ENCODE results near the gene C11orf65.

The C11orf65 gene

DNA sequence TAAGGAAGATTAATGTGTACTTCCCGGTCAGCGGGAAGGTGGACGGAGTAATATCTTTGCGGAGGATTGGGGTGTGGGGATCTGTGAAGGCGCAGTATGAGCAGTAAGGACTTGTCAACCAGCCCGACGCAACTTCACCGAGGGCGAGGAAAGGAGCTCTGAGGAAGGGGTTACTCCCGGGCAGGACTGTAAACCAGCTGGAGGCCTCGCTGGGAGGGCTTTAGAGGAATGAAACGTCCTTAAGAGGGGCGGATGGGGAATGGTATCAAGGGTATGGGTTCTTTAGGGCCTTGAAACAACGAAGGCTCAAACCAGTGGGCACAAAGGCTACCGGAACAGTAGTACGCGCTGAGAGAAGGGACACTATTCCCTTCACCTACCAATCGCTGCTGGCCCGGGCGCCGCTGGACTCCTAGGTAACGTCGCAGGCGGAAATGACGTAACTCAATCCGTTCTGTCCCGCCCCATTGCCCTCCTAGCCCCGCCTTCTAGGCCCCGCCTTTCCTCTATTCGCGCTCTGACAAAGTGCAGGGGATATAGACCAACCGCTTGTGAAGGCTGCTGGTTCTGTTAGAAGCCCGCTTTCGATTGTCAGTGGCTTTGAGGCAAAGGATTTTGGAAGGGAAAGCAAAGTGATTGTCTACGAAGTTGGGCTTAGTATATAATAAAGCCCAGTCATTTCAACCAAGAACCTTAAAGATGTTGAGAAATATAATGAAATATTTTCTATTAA is at the start of gene C11orf65:
TSS of gene C11orf65 (minus strand) at position 439 of the 733 bp plus-strand sequence. CDS start 5,970 bp downstream, outside the sequence.
- DNase-seq (ENCODE audit: low spot score): peak; percentile 95

DNA sequence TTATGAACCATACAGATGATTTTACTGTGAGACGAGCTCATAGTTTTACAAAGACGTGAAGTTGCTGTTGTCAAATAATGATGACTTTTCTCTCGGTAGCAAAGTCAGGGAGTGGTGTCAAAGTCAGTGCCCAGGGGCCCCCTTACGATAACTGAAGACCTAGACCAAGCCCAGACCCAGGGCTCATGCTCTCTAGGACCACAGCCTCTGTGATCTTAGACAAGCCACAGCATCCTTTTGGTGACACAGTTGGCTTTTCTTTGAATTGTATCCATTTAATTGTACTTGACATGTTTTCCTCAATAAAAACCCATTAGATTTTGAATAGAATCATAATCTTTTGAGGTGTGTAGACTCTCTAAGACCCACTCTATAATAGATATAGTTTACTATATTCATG is 48.8 kb upstream of the C11orf65 start:
- DNase-seq (ENCODE audit: low spot score): no peak

DNA sequence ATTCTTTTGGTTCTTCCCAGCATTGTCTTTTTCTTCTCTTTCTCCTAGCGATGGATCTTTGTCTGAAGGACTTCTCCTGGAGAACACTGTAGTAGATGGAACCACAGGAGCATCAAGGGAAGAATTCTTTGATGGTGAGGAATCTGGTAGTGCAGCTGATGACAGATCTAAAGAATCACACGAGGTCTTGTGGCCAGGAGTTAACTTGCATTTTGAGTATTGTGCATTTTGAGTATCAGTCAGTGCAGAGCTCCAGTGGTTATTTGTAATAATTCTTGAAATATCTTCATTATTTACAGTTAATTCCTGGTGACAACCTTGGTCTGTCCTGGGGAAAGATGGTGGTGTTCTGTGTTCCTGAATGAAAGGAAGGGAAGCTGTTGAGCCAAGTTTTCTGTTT is 45.4 kb upstream of the C11orf65 start:
- DNase-seq (ENCODE audit: low spot score): no peak

DNA sequence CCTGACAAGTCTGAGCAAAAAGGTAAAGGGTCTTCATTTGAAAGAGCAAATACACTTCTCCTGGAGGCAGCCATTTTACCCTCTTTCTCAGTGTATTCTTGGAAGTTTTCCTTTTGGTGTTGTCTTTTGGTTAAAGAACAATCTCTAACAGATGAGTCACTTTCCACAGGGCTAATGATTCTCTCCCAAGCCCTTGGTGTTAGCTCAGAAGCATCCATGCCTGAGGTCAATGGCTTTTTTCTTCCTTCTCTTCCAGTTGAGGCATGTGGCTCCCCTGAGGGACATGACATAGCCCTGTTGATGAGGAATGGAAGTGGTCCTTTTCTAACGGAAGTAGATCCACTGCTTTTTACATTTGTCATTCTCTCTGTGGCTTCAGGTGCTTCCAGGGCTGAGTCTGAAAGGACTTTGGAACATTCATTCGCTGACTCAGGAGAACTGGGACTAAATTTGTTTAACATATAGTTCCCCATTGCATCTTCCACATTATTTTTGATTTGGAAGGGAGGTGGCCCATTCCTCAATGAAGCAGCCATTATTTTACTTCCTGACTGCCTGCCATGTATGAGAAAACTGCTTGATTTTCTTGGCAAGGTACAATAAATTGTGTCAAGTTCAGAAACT is 44.6 kb upstream of the C11orf65 start:
- DNase-seq (ENCODE audit: low spot score): no peak

GRCh38 chr11:108508653-108509593 is 41.6 kb upstream of the C11orf65 start:
- DNase-seq (ENCODE audit: low spot score): no peak

- DNase-seq (ENCODE audit: low spot score): no peak
Observed at GRCh38 chr11:108501396-108501795, 34.1 kb upstream of the C11orf65 start.

DNA sequence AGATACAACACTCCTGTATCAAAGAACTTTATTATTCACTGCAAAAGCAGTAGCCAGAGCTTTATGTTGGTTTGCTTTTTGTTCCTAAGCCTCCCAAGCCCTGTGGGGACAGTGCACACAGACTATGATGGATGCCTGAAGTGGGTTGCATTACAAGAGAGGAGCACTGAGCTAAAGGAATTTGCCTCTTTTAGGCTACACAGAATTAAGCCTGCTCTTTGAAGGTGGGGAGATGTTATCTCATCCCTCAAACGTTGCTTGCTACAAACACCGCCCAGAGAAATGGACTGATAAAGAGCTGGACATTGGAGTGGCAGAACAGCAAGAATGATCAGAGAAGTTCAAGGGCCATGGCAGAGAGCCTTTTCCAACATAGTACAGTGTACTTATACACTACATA is 33.4 kb upstream of the C11orf65 start:
- no peak for DNase-seq (ENCODE audit: low spot score)

DNA sequence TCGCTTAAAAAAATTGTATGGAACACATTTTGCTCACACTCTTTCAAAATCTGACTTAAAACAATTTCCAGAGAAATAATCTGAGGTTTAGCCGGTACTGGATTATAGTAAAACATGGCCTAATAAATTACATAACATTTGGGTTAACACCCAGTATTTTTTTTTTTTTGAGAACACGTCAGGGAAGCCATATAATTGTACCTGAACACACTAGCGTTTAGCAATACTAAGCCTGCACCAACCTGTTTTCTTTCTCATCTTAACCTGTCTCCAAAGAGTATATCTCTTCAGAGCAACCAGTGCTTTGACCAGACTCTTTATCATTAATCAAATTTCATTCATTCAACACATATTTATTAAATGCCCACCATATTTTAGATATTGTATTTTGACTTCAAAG is 32.8 kb upstream of the C11orf65 start:
- DNase-seq (ENCODE audit: low spot score): no peak

DNA sequence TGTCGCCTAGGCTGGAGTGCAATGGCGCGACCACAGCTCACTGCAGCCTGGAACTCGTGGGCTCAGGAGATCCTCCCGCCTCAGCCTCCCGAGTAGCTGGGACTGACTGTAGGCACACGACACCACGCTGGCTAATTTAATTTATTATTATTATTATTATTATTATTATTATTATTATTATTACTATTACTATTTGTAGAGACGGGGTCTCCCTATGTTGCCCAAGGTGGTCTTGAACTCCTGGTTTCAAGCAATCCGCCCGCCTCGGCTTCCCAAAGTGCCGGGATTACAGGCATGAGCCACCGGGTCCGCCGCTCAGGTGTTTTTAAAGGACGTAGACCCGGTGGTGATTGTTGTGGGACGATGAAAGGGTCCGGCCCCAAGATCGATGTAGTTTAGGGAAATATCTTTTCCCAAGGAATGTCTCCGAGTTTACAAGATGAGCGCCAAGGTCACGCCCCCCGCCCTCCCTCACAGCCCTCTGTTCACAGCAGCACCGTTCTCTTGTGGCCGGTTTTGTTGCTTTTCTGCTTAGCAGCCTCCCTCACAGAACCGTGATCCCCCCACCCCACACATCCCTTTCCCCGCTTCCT is 31.6 kb upstream of the C11orf65 start:
- no peak for DNase-seq (ENCODE audit: low spot score)

GRCh38 chr11:108498046-108498815 is 30.9 kb upstream of the C11orf65 start, which contains the start of gene POGLUT3:
Gene POGLUT3 (minus strand): TSS chr11:108498384. CDS start chr11:108498366, 18 bp downstream.
- DNase-seq (ENCODE audit: low spot score): peak; percentile 17

DNA sequence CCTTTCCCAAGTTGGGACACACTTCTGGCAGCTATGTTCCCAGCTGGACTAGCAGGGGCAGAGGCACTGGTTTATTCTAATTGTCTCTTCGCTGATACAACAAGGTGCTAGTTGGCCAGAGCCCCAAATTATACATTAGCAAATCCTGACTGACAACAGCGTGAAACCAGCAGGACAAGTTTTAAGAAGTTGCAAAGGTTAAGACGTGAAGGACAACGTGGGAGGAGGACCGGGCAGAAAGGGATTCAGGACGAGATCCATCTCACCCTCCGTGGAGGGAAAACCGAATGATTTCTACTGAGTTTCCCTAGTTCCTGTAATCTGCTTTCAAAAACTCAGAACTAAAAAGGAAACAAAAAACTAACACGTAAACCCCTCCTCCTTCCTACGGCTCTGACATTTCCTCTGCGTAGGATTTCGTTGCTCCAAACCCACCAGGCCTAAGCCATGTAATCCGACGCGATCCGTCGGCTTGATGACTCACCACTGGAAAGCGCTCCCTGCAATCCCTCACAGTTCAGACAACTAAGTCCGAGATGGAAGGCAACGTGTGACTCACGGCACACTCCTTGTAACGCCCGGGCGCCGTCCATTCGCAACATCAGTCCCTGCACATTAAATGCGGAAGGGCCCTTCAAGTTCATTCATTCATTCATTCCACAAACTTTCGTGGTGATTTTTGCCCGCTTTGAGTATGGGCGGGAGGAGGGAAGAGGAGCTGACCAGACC is 30.2 kb upstream of the C11orf65 start:
- peak; percentile 56 for DNase-seq (ENCODE audit: low spot score)

DNA sequence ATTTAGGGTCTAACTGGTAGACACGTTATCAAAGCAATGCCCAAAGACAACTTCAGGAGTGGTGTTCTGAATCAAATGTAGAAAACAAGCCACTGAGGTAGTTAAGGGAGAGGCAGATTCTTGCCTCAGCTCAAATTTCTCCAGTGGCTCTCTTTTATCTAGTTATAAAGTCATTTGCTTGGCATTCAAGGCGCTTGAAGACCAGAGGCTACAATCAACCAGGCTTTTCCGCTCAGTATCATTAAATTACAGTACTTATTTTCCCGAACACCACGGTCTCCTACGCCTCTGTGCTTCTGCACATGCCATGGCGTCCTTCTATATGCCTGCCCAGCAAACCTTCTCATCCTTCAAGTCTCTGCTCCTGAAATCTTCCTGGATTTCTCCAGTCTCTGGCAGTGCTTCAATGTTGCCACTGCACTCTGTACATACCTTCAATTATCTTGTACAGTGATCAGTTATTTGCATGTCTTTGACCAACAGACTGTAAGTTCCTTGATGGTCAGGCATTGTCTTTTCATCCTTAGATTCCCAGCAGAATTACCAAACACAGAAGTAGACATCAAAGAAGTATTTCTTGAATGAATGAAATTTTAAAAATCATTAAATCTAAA is 29.4 kb upstream of the C11orf65 start:
- DNase-seq (ENCODE audit: low spot score): no peak

DNA sequence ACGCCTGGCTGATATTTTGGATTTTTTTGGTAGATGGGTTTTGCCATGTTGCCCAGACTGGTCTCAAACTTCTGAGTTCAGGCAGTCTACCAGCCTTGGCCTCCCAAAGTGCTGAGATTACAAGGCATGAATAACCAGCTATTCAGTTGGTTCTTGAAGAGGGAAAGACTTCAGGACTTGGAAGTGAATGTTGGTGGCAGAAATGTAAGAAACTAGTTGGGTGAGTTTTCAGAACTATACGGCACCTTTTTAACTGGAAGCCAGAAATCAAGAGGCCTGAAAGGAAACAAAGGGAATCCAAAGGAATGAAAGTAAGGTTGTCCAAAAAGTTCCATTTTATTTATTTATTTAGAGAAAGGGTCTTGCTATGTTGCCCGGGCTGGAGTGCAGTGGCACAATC is 28.0 kb upstream of the C11orf65 start:
- DNase-seq (ENCODE audit: low spot score): no peak

- no peak for DNase-seq (ENCODE audit: low spot score)
Observed at GRCh38 chr11:108494182-108494581, 26.9 kb upstream of the C11orf65 start.

- no peak for DNase-seq (ENCODE audit: low spot score)
Observed at GRCh38 chr11:108491936-108492335, 24.6 kb upstream of the C11orf65 start.

- DNase-seq (ENCODE audit: low spot score): no peak
Observed at GRCh38 chr11:108486828-108487227, 19.5 kb upstream of the C11orf65 start.

DNA sequence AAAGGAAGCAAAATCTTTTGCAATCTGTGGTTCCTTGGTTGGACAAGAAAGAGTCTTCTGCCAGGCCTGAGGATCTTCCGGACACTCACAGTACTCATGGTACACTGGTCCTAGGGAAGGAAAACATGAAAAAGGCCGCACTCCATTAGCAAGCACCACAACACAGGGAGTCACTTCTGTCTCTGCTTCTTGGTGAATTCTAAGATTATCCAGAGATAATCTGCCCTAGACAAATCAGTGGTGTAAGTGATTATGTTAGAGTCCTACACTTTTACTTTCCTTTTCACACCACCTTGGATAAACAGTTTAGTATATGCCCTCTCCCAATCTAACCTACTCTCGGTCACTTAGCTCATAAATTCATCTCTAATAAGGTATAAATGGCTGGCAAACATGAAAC is 19.0 kb upstream of the C11orf65 start:
- DNase-seq (ENCODE audit: low spot score): no peak

GRCh38 chr11:108483163-108483562 is 15.8 kb upstream of the C11orf65 start:
- no peak for DNase-seq (ENCODE audit: low spot score)

DNA sequence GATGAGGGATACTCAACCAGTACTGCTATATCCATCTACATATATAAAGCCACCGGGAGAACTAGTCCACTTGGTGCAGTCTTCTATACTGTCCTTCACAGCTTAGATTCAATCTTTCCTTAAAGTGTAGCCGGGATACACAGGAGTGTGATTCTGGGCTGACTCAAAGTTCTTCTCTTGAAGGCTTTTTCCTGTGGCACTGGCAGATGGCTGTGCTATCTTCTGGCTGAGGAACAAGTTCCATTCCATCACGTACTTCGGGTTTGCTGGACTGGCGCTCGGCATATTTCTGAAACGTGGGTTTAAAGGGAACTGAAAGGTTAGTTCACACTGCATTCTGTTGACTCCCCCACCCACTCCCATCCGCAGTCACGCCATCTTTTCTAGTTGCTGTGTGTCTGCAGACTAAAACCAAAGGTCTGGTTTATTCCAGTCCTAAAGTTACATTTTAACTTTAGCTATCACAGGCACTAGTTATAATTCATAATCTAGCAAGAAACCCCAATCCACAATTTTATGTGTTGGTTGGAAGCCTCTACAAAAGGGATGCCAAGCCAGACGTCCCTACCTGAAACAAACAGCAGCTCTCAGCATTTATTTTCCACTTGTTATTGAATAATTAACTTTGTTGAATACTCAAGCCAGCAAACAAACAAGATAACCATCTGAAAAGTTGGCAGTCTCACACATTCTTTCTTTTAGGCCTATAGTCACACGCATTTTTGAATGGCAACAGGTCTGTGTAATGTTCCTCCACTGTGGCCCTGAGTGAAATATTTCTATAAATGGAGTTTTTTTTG is 7.5 kb upstream of the C11orf65 start:
- DNase-seq (ENCODE audit: low spot score): no peak

All from CD4-positive, alpha-beta T cell treated with Interleukin-6 at 100 ng/mL for 8 hours (primary cell).